K562 (cell line): ENCODE results near the gene C1orf74. TPM values are rescaled to one million over a fixed set of nuclear protein-coding genes. Genes with fewer than 3 reads are reported as not detected.

Experiments
- ATAC-seq: fragments of 200-7000 bp; cut with Tn5 transposase; 3 replicates; pipeline ENCODE4 v1.9.1; 2020; ENCODE audit warnings: moderate library complexity
- BruUV-seq: library from RNA; stranded (reverse); fragments of 400-500 nt; replicated peaks from 2 replicates; lab custom pipeline; 2021; lab: Mats Ljungman, UMichigan
- CTCF ChIA-PET: fragments of 300-600 bp; formaldehyde crosslinking; extraction: SDS; loops from one replicate; lab custom pipeline; 2021; ENCODE audit warnings: low intra/inter-chr PET ratio; lab: Yijun Ruan, JAX
- POLR2A ChIA-PET: fragments of 300-600, 350-650 bp; sonication (Branson Sonifier 250); formaldehyde crosslinking; extraction: SDS; loops from one replicate; lab custom pipeline; 2021; ENCODE audit warnings: antibody characterized with exemption, inconsistent platforms; lab: Yijun Ruan, JAX
- DNase-seq, 4 experiments: peaks; one replicate each; pipeline versions ENCODE4 v3.0.0 to v3.0.0-alpha.2; 2011 to 2018; ENCODE audit warnings: low spot score in 3 of 4, mixed read lengths in 3 of 4; ENCODE audit errors: extremely low read depth in 1 of 4
- FAIRE-seq: peaks from 2 replicates; lab custom pipeline; 2011; peaks lifted over from hg19 to GRCh38; lab: Jason Lieb, UNC
- H2AFZ ChIP-seq: 2 replicates; pipeline ENCODE4 v1.6.0; 2011; ENCODE audit warnings: low read depth, low read length, control low read depth, inconsistent platforms
- H3K27ac ChIP-seq: fragments of 200-600 bp; 3 replicates; pipeline ENCODE4 v1.8.0; 2011; ENCODE audit warnings: low read depth, mild to moderate bottlenecking, control low read depth, inconsistent platforms, low read length, moderate library complexity, mixed read lengths; ENCODE audit errors: extremely low read depth
- H3K27me3 ChIP-seq, 2 experiments: fragments of 300-600 bp in 1 of 2; 2 replicates in 1 of 2; 3 replicates in 1 of 2; pipeline versions ENCODE4 v1.6.0 to v1.8.0; 2011; ENCODE audit warnings: inconsistent platforms in 2 of 2, low read length in 2 of 2, mild to moderate bottlenecking in 1 of 2, mixed read lengths in 1 of 2, moderate library complexity in 1 of 2; ENCODE audit not compliant: control insufficient read depth in 2 of 2, insufficient read depth in 2 of 2
- H3K36me3 ChIP-seq: fragments of 300-600 bp; 3 replicates; pipeline ENCODE4 v1.8.0; 2011; ENCODE audit warnings: mild to moderate bottlenecking, low read length, inconsistent platforms; ENCODE audit not compliant: control insufficient read depth, insufficient read depth
- H3K4me1 ChIP-seq, 2 experiments: fragments of 200-600 bp in 1 of 2; replicated peaks in 1 of 2; 2 replicates in 1 of 2; 3 replicates in 1 of 2; pipeline versions ENCODE4 v1.5.1 to v1.8.0; 2011; ENCODE audit warnings: inconsistent platforms in 2 of 2, low read length in 2 of 2, mild to moderate bottlenecking in 1 of 2, mixed read lengths in 1 of 2, moderate library complexity in 1 of 2; ENCODE audit not compliant: control insufficient read depth in 2 of 2, insufficient read depth in 2 of 2
- H3K4me2 ChIP-seq: 2 replicates; pipeline ENCODE4 v1.6.1; 2011; ENCODE audit warnings: low read length, control low read depth, inconsistent platforms, mixed read lengths; ENCODE audit not compliant: insufficient read depth
- H3K4me3 ChIP-seq: fragments of 200-600 bp; sonication (generic), shearing (Covaris generic); 2 replicates; pipeline ENCODE4 v1.5.1; 2016; ENCODE audit warnings: control low read depth, inconsistent platforms
- H3K79me2 ChIP-seq: fragments of 200-600 bp; 3 replicates; pipeline ENCODE4 v1.8.0; 2011; ENCODE audit warnings: low read length, inconsistent platforms; ENCODE audit not compliant: control insufficient read depth, insufficient read depth
- H3K9ac ChIP-seq, 2 experiments: 2 replicates each; pipeline versions ENCODE4 v1.6.0 to v1.6.1; 2011; ENCODE audit warnings: low read depth in 2 of 2, low read length in 2 of 2, control low read depth in 1 of 2, inconsistent platforms in 1 of 2, mild to moderate bottlenecking in 1 of 2, mixed read lengths in 1 of 2; ENCODE audit not compliant: insufficient read depth in 1 of 2
- H3K9me1 ChIP-seq: one replicate; pipeline ENCODE4 v1.6.0; 2011; ENCODE audit warnings: inconsistent platforms, mild to moderate bottlenecking, low read length, moderate library complexity; ENCODE audit not compliant: control insufficient read depth, insufficient read depth
- H3K9me3 ChIP-seq: replicated peaks from 2 replicates; pipeline ENCODE4 v1.5.1; 2011; ENCODE audit warnings: low read depth, low read length, inconsistent platforms; ENCODE audit not compliant: control insufficient read depth, insufficient read depth
- H4K20me1 ChIP-seq: replicated peaks from 2 replicates; pipeline ENCODE4 v1.6.1; 2011; ENCODE audit warnings: low read length, inconsistent platforms, mixed read lengths; ENCODE audit not compliant: control insufficient read depth, insufficient read depth
- ARID4B ChIP-seq: sonication (generic); formaldehyde crosslinking; IDR thresholded peaks from 2 replicates; pipeline ENCODE4 v1.8.0; 2022; ENCODE audit warnings: mild to moderate bottlenecking, missing genetic modification reagents
- CBX8 ChIP-seq: fragments of 200-600 bp; sonication (generic); IDR thresholded peaks from 2 replicates; pipeline ENCODE4 v1.6.1; 2012; ENCODE audit warnings: borderline replicate concordance, mixed run types, low read depth, mild to moderate bottlenecking, moderate library complexity, mixed read lengths, low read length, control low read depth, inconsistent platforms; ENCODE audit not compliant: poor library complexity, severe bottlenecking; ENCODE audit errors: extremely low read depth
- EHMT2 ChIP-seq: fragments of 450-650 bp; IDR thresholded peaks from 2 replicates; pipeline ENCODE4 v1.6.1; 2018; ENCODE audit warnings: antibody characterized with exemption
- HOMEZ ChIP-seq: fragments of 250-450 bp; sonication (Bioruptor Pico); IDR thresholded peaks from 2 replicates; pipeline ENCODE4 v1.4.0; 2020; ENCODE audit warnings: mild to moderate bottlenecking, moderate library complexity
- NR4A1 ChIP-seq, 2 experiments: fragments of 250-450 bp in 1 of 2; fragments of 450-650 bp in 1 of 2; sonication (Bioruptor Pico) in 1 of 2; IDR thresholded peaks; 2 replicates each; pipeline versions ENCODE4 v1.4.0 to v1.6.1; 2016 to 2020; ENCODE audit warnings: mild to moderate bottlenecking in 2 of 2, missing compliant biosample characterization in 1 of 2, missing genetic modification characterization in 1 of 2, moderate library complexity in 1 of 2
- PHF21A ChIP-seq: fragments of 450-650 bp; IDR thresholded peaks from 2 replicates; pipeline ENCODE4 v1.6.1; 2017; ENCODE audit warnings: low read depth, borderline replicate concordance
- STAG1 ChIP-seq: sonication (generic); formaldehyde crosslinking; IDR thresholded peaks from 2 replicates; pipeline ENCODE4 v1.5.0; 2020; ENCODE audit warnings: missing genetic modification reagents, borderline replicate concordance
- TAF15 ChIP-seq: fragments of 200-400 bp; formaldehyde crosslinking; IDR thresholded peaks from 2 replicates; pipeline ENCODE4 v1.6.1; 2017; ENCODE audit warnings: mild to moderate bottlenecking, low read depth, low read length, moderate library complexity
- ZBTB5 ChIP-seq: fragments of 450-650 bp; IDR thresholded peaks from 2 replicates; pipeline ENCODE4 v1.6.1; 2017; ENCODE audit warnings: antibody characterized with exemption
- ZBTB9 ChIP-seq: fragments of 450-650 bp; formaldehyde crosslinking; IDR thresholded peaks from 2 replicates; pipeline ENCODE4 v1.4.0; 2020; ENCODE audit warnings: mild to moderate bottlenecking, moderate library complexity
- ZNF134 ChIP-seq: fragments of 250-450 bp; sonication (Bioruptor Pico); conservative IDR thresholded peaks from 2 replicates; pipeline ENCODE4 v1.4.0; 2020
- ZNF197 ChIP-seq: fragments of 200-800 bp; sonication (Bioruptor generic); IDR thresholded peaks from 2 replicates; pipeline ENCODE4 v1.6.1; 2016; ENCODE audit warnings: low read depth, missing genetic modification characterization, missing compliant biosample characterization
- WGBS: fragments of 100-300 bp; shearing (Covaris generic); methylation state at CpG from one replicate; pipeline ENCODE4 v1.1.6; 2016; ENCODE audit warnings: low coverage, mixed read lengths; ENCODE audit not compliant: insufficient coverage; ENCODE audit errors: missing lambda C conversion rate; 5-methylcytosine and 5-hydroxymethylcytosine counted together
- in situ Hi-C: fragments of 300-500 bp; cut with MboI; formaldehyde crosslinking; loops from 4 replicates; pipeline ENCODE4 v1.15.0; 2018; ENCODE audit warnings: inconsistent platforms, mixed read lengths
- intact Hi-C: fragments of 100-400 bp; cut with micrococcal nuclease; formaldehyde crosslinking; loops from 2 replicates; pipeline ENCODE4 v1.14.2; 2022
- polyA plus RNA-seq, 8 experiments: library from polyadenylated mRNA; depleted of rRNA in 4 of 8; stranded (reverse) in 5 of 8; unstranded in 3 of 8; fragments of >200 nt; fragmentation: Nextera tagmentation in 2 of 8; fragmentation: Illumina TruSeq in 1 of 8; extraction: Ambion mirVana in 2 of 8; extraction: Trizol in 1 of 8; gene quantifications; 2 replicates each; pipeline versions ENCODE4 v1.2.1 to v1.2.3, GENCODE V29; 2011 to 2014; ENCODE audit warnings: inconsistent platforms in 1 of 8, missing spikeins in 1 of 8
- total RNA-seq, 7 experiments: library from RNA; depleted of rRNA in 6 of 7; stranded (reverse); fragments of >200 nt in 6 of 7; fragmentation: Illumina TruSeq in 2 of 7; extraction: Trizol in 2 of 7; gene quantifications; 2 replicates each; pipeline versions ENCODE4 v1.2.1 to v1.2.3, GENCODE V29; 2011 to 2021; ENCODE audit warnings: low replicate concordance in 1 of 7

C1orf74 gene
- total and polyA plus RNA-seq, 9 of the 15 experiments (the other 6 are each of a cell fraction or from before 2014, with no cell fraction given): 4.0 to 7.6 (median 5.7) TPM

- H3K9me1 ChIP-seq: no peaks in the 10 kb centered on the region
- no peaks in the 10 kb centered on the region for H3K36me3 ChIP-seq
- H3K4me2 ChIP-seq: no peak overlapping the region
- BruUV-seq: no TSS peak
- intact Hi-C loops (no loop called here), in situ Hi-C loops (no loop called here)
- no peaks in the 10 kb centered on the region; the same call in 1 of the 2 replicates for H3K9me3 ChIP-seq
- H4K20me1 ChIP-seq: no peaks in the 10 kb centered on the region
- H3K27me3 ChIP-seq: peaks cover 3 to 21% of the 10 kb centered on the region in 2 experiments; a peak in 4 of 5 replicates
- H3K4me3 ChIP-seq: no peak overlapping the region
- H3K9ac ChIP-seq: no peak overlapping the region
- DNase-seq (no peak), FAIRE-seq (no peak), ATAC-seq (no peak)
- POLR2A ChIA-PET: interaction anchor here (0.6 to 1.5 kb wide), 4 partner anchors 8 to 39 kb away, joined by 3 to 7 read pairs (median 3); partner anchors contain the start of gene C1orf74
- CTCF ChIA-PET: interaction anchor here (0.6 kb wide), 1 partner anchor 1853 kb away, joined by 4 read pairs; no protein-coding TSS in a partner anchor
- H3K79me2 ChIP-seq: no peaks in the 10 kb centered on the region
- 1% methylated on average over 6 of the region's 6 CpGs for WGBS
- H2AFZ ChIP-seq: no peak overlapping the region
- H3K27ac ChIP-seq: no peak overlapping the region
- H3K4me1 ChIP-seq: no peaks in the 10 kb centered on the region; a peak in 2 of 5 replicates
- TF ChIP-seq STAG1 (CRISPR knock-in tag): no peak
- TF ChIP-seq ZNF134 (CRISPR knock-in tag): no peak
- TF ChIP-seq ZNF197 (CRISPR knock-in tag): no peak
- no peak for TF ChIP-seq ZBTB9
- TF ChIP-seq ZBTB5: no peak
- no peak for TF ChIP-seq NR4A1 (CRISPR knock-in tag; IDR thresholded peaks at IDR 0.05)
- TF ChIP-seq NR4A1 (tag; IDR thresholded peaks at IDR 0.05): no peak
- no peak for TF ChIP-seq TAF15
- no peak for TF ChIP-seq HOMEZ
- no peak for TF ChIP-seq EHMT2
- no peak for TF ChIP-seq PHF21A
- no peak for TF ChIP-seq CBX8
- TF ChIP-seq ARID4B (CRISPR knock-in tag): no peak
These were observed 12.2 kb downstream of the C1orf74 start for GRCh38 chr1:209772126-209772525.
